SHP77 treated with DMSO at 0.1 percent for 48 hours (cell line): Measurements from ENCODE around the gene CFAP65.

Experiments
- DNase-seq: peaks from one replicate; lab custom pipeline; 2025; lab: John Stamatoyannopoulos, UW

The CFAP65 gene

DNA sequence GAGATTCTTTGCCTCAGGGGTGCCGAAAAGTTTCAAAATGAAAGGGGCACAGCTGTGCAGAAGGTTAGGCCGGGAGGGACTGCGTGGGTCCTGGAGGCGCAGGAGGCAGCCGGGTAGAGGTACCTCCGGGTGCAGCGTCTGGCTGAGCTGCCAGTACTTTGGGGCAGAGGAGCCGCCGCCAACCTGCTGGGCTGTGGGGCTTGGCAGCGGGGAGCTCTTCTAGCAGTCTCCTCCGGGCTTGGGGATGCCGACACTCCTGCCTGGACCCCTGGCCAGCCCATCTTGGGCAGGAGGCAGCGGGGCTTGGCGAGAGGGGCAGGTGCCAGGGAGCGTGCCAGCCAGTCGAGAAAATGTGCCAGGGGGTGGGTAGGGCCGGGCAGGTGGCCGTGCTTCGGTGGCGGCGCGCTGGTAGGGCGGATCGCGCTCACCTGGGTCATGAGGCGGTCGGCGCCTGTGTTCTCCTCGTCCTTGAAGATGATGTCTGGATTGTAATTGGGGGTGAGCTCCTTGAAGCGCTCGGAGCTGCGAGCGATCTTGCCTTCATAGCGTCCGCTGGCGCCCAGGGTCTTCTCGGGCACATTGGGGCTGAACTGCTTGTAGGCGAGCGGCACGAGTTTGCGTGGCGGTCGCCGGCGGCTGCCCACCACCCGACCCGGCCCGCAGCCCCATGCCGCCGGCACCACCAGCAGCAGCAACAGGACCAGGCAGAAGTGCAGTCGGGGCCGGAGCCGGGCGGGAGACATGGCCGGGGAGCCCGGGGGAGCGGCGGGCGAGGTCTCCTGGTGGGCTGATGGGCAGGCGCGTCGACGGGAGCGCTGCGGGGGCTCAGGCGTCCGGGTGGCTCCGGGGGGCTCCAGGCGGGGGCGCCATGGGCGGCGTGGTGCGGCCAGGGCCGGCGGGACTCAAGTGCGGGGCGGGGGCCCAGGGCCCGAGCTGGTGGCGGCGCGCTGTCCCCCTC lies 18.7 kb upstream of the CFAP65 start:
- no peak for DNase-seq

DNA sequence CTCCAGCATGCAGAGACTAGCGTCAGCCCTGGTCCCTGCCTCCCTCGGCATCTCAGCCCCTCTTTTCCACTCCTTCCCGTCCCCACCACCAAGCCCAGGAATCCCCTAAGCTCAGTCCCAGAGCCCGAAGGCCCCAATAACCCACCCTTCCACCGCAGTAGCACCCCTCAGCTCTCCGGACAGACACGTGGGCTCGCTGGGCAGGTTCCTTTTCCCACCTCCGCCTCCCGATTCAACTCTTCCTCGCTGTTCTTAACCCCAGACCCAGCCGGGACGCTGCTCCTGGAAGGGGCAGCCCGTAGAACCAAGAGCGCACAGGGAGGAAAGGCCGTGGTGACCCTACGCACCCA lies 18.0 kb upstream of the CFAP65 start:
- no peak for DNase-seq

DNA sequence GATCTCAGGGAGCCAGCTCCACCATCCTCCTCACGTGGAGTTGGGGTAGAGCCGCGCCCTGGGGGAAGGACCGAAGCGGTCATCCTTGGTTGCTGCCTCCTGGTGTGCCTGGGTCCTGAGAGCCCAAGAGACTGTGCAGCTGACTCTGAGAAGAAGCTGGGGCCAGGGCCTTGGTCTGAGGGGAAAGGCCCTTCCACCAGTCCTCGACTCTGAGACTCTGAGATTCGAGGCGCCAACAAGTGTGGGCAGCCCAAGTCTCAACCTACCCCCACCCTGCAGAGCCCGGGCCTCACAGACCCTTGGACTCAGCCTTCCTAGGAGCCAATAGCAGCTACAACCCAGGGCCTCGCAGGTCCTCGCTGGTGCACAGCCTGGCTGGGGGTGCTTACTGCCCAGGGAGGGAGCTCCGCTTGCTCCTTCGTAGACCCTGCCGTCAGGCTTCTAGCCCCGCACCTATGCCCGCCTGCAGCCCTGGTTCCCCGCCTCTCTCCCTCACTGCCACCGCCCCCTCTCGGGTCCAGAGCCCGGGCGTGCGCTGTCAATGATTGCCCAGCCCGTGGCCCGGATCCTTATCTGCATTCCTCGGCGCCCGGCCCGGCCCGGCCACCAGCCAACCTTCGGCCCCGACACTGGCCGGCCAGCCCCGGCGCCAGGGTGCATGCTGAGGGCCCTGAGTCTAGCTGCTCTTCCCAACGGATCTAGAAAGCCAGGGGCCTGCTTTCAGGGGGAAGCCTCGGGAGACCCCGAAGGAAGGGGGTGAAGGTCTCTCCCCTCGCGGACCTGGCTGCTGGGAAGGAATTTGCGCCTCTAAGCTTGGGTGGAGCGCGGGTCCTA lies 17.4 kb upstream of the CFAP65 start:
- no peak for DNase-seq

DNA sequence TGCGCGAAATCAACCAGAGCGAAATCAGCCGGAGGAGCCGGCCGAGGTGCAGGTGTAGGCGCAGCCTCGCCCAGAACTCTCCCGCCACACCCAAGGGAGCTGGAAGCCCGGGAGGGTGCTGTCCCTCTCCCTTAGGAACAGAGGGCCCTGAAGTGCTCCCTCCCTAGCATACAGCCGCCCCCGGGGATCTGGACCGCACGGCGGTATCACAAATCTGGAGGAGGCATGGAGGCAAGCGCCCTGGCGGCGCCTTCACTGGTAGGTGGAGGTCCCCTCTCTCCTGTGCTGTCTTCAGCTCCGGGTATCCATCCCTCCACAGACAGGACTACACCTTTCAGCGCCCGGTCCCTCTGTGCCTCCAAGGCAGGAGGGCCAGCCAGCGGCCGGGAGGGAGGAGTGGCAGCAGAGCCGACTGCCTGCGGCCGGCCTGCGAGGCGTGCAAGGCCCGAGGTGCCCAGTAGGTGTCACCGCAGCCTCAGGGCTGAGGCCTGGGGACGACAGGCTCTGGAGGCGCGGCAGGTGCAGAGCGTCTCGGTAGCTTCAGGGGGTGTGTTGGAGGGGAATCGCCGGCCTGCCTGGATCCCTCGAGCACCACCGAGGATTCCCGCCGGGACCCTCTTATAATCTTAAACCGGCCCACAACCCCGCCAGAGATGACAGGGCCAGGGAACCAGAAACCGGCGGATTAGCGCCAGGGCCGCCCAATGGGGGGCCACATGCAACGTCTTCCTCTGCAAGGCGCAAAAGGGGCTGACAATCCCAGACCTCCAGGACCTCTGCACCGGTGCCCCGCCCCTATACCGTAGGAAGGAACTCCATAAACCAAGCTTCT lies 16.6 kb upstream of the CFAP65 start:
- DNase-seq: peak; percentile 62

DNA sequence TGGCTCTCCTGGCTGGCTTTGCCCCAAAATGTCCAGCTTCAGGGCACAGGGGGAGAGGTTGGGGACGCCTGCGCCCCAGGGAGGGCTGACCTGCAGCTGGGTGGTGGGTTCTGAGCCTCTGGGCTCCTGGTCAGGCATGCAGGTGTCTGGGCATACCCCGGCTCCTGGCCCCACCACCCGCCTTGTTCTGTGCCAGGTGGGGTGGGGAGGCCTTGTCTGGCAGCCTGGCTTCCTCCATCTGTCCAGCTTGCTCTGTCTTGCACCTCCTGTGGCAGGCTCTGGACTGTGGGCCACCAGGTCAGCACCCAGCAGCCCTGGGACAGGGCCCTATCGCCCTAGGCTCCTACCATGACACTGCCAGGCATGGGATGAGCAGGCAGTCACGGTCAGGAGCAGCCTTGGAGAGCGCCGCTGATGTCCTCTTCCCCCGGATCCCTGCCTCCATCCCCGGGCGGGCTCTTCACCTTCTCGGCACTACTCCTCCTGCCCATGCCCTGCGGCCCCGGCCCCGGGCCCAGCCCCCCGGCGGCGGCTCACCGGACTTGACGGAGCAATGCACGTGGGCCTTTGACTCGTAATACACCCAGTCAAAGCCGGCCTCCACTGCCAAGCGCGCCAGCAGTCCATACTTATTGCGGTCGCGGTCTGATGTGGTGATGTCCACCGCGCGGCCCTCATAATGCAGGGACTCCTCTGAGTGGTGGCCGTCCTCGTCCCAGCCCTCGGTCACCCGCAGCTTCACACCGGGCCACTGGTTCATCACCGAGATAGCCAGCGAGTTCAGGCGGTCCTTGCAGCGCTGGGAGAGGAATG lies 15.8 kb upstream of the CFAP65 start:
- no peak for DNase-seq

DNA sequence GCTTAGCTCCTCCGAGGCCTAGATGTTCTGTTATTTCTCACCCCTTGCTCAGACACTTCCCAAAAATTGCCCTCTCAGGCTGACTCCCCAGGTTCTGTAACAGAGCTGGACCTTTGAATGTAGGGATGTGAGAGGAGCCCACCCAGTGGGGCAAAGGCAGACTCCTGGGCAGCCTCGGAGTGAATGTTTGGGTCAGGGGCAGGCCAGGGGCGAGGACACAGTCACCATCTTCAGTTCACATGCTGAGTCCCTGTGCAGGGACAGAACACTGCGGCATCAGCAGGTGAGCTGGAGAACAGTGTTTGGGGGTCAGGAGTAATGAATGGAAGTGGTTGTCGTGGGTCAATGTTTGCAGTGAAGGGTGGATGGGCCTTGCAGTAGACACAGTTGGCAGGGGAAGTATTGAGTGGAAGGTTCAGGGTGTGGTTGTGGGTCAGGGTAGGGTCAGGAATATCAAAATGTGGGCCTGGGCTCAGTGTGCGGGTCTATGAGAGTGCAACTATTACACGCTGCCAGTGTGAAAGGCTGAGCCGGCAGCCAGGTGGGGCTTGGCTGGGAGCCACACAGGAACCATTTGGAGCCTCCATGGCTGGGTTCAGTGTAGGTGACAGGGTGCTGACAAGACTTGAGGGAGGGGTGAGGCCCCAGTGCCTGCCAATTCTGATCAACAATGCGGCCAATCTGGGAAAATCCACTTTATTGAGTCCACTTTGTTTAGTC lies 15.0 kb upstream of the CFAP65 start:
- DNase-seq: no peak

DNA sequence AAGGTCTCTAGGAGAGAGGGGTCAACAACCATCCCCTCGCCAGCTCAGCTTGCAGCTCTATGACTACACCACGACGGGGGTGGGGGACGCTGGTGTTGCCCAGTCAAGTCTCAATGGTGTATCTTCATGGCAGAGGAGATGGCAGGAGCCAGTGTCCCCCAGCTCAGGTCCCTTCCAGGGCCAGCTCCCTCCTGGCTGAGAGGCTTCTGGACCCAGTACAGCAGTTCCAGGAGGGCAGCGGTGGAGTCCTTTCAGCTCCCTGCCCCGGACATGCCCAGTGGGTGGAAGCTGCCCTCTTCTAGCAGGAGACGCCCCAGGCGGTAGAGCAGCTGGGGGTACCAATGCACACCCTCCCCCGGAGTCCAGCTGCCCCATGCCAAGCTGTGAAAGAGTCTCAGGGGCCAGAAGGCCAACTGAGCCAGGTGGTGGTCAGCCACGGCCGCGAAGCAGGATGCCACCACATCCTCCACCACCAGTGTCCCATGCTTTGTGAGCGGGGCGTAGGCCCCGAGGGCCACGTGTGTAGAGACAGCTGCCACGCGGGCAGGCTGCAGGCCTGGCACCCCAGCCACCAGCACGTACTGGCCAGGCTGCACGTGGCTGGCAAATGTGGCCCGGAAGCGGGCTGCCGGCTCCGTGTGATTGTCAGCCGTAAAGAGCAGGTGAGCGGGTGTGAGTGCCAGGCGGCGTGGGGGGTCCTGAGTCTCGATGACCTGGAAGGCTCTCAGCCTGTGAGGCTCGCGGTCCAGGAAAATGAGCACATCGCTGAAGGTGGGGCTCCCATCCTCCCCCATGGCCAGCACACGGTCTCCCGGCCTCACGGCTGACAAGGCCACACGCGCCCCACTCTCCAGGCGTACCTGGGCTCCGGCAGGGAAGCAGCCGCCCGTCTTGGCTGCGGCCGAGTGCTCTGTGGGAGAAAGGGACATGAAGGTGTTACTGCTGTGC lies 13.9 kb upstream of the CFAP65 start:
- DNase-seq: no peak

DNA sequence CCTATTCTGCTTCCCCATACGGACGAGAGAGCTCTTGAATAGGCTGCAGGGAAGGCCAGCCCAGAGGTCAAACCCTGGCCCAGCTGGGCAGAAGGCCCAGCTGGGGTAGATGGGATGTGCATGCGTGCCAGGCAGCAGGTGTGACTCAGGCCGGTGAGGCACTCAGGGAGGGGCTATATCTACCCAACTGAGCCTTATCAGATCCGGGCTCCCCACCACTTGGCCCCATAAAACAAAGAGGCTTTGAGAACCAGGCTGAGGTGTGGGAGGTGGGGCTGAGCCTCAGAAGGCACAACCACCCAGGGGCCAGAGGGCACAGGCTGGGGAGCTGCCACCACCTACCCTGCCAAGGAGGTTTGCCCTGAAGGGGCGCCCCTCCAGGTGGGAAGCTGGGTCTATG lies 8.0 kb upstream of the CFAP65 start:
- no peak for DNase-seq

DNA sequence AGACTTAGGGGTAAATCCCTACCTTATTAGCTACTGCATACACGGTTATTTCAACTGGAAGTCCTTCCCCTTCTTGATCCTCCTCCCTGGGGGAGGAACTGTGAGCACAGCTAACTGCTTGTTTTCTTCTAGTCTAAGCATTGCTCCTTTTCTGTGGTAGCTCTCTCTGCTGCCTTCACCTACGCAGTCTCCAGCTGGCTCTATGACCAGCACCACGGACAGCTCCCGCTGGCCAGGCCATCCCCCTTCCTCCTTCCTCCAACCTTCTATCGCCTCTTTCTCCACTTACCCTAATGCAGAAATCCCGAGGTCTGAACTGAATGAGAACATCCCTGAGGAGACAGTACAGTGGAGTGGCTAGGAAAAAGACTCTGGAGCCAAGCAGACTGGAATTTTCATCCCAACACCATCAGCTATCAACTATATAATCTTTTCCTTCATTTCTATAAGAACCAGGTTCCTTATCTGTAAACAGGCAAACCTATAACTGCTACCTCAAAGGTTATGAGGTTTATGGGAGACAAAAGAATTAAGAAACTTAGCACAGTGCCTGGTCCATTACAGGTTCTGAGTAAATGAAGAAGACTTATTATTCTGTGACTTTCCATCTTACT lies 4.7 kb upstream of the CFAP65 start:
- DNase-seq: no peak

DNA sequence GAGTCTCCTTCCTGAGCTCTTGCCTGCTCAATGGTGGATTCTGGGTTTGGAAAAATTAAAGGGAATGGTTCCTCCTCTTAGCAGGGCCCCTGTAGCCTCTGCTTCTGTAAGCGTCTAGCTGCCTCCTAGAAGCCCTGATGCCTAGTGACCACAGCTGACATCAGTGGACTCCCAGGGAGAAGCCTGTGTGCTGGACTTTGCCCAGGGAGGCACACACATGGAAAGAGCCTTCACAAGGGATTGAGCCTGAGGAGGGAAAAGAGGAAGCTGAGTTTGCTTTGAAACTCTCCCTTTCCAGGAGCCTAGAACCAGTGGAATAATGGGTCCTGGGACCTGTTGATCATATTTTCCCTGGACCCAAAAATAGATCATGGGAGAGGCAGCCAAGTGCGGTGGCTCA lies 1.4 kb upstream of the CFAP65 start:
- DNase-seq: no peak

DNA sequence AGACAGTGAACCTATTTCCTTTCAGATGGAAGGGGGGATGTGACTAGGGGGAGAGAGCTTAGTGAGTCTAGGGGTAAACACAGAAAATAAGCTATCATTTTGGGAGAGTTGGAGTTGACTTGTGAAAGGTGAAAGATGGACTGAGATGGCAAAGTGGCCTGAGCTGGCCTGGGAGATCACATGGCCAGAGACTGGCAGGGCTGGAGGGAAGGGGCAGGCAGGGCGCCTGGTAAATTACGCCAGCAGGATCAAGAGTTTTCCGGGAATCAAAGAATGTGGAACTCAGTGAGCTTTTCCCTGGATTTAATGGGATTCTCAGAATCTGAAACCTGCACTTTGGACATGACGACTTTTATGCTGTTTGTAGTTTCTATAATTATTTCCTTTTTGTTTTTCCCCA lies 841 bp upstream of the CFAP65 start:
- DNase-seq: no peak

DNA sequence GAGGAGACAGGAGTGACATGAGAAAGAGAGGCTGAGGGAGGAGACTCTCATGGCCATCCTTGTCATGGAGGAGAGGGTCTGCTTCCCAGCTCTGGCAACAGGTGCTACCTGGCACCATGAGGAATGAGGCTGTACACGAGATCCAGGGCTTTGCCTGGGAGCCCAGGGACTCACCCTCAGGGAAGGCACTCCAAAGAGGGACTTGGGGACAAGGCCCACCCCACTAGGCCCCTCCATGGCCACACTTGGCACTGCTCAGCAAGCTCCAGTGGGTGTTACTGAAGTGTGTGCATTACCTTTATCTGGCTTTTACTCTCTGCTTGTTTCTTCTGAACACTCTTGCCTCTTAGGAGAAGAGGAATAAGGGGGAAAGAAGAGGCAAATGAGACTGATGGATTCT lies 2.7 kb downstream of the CFAP65 start:
- no peak for DNase-seq

DNA sequence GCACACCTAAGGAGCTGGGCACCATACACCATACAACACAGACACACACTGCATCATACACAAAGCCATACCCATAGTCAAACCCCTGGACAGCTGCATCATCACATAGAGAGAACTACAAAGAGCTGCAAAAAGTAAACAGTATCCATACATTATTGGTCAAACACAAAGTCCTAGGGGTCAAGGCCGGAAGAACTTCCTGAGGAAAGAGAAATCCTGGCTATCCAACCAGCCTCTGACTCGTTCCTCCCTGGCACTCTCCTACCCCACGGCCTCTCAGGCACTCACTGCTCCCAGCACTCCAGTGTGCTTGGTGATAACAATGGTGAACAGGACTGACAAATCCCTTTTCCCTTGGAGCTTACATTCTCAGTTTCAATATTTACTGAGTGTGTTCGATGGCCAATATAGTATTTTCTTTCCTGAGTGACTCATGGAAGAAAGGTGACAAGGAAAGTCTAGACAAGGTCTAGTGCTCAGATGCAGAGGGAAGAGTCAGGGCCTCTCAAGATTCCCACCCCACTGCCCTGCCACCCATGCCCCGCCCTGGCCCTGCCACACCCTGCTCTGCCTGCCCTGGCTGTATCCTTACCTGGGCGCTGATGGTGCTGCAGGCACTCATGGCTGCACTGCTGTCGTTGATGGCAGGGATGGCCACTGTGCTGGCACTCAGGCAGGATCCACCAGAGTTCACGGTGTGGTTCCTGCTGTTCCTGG lies 3.4 kb downstream of the CFAP65 start:
- no peak for DNase-seq

DNA sequence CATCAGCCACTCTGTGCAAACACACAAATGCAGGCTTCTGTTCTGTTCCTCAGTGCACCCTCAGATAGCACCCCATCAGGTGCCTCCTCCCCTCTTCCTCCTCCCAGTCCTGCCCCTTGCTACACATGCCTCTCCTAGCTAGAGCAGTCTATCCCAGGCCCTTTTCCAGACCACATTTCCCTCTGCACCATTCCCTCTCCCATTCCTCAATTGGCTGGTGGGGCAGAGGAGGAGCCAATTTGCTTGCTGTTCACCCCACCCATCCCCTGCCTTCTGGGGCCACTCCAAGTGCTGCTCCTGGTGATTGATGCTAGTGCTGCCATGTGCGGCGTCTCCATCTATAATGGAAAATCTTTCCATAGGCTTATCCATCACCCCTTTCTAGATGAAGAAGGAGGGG lies 5.4 kb downstream of the CFAP65 start:
- DNase-seq: no peak

DNA sequence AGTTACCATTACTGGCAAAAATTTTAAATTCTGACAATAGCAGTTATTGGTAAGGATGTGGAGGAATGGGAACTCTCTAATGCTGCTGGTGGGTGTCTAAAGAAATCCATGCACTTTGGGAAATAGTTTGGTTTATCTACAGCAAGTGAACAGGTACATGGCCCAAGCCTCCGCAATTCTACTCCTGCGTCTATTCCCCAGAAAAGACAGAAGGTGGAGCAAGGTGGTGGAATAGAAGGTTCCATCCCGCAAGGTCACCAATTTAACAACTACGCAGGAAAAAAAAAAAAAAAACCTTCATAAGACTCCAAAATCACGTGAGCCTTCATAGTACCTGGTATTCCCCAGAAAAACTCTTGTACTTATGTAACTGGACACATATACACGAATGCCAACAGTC lies 6.5 kb downstream of the CFAP65 start:
- no peak for DNase-seq

DNA sequence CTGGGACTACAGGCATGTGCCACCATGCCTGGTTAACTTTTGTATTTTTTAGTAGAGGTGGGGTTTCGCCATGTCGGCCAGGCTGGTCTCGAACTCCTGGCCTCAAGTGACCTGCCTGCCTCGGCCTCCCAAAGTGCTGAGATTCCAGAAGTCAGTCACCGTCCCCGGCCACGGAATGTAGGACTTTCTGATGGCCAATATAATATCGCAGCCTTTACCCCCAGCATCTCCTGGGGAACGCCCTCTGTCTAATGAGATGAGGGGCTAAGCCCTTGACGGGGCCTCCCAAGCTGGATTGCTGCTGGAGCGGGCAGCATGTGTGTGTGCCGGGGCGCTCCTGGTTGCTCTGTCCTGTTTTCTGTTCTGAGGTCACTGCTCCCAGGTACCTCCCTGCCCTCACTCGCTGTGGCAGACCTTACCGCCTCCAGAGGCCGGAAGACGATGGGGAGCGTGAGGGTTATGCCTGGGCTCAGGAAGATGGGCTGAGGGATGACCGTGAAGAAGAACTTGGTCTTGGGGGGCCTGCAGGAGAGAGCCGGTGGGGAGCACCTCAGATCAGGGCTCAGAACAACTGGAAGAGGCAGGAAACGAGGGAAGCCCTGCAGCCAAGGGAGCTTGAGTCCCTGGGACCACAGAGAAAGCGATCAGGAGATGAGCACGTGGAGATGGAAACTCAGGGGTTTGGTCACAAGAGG lies 9.1 kb downstream of the CFAP65 start:
- no peak for DNase-seq

DNA sequence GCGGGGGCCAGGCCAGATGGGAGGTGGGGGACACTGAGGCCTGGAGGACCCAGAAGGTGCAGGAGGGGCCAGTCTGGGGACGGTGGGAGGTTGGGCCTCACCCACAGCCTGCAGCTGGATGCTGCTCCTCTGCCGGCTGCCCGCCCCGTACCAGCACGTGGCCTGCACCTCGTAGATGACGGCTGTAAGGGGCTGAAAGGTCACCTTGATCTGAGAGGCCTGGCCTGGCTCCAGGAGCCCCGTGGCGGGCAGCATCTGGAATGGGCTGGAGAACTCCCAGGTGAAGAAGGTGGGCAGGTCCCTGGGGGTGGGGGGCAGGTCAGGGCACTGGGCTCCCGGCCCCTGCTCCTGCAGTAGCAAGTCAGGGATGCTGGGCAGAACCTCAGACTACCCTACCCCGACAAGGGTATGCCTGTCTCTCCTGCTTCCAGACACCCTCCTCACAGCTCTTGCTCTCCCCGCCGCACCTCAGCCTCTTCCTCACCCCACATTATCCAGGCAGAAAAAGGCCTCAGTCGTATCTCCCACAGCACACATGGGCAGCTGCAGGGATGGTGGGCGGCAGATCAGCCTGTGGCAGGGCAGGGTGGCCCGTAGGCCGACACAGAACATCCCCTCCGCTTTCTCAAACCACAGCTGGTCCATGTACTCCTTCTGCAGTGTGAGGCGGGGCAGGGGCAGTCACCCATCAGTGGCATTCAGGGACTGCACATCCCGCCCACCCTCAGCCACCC lies 10.1 kb downstream of the CFAP65 start:
- DNase-seq: no peak
